MM.1S (cell line): ENCODE measurements around the gene RTN4R.

Source experiments
- CTCF ChIP-seq: fragments of 300-600 bp; sonication (generic); IDR thresholded peaks from 2 replicates; pipeline ENCODE4 v1.5.1; 2016; ENCODE audit warnings: antibody characterized with exemption, low read length, mixed read lengths
- EZH2 ChIP-seq: fragments of 300-600 bp; sonication (generic); optimal IDR thresholded peaks from 2 replicates; pipeline ENCODE3; 2017; ENCODE audit warnings: low read depth, mild to moderate bottlenecking, antibody characterized with exemption, low read length, mixed read lengths
- EZH2phosphoT487 ChIP-seq: fragments of 300-600 bp; sonication (generic); IDR thresholded peaks from 2 replicates; pipeline ENCODE4 v1.6.1; 2018; ENCODE audit warnings: antibody characterized with exemption, low read length

GRCh38 chr22:20206709-20207215, 61.4 kb downstream of the RTN4R start:
- TF ChIP-seq EZH2 (no peak), CTCF (no peak), EZH2phosphoT487 (no peak)
